HG03442 (cell line): Measurements from ENCODE around the gene IRAK4.

ENCODE experiments used
- ATAC-seq: cut with Tn5 transposase; IDR thresholded peaks from one replicate; pipeline ENCODE4 v1.9.1; 2021; ENCODE audit warnings: mild to moderate bottlenecking, moderate library complexity; ENCODE audit not compliant: unreplicated experiment

The IRAK4 gene

DNA sequence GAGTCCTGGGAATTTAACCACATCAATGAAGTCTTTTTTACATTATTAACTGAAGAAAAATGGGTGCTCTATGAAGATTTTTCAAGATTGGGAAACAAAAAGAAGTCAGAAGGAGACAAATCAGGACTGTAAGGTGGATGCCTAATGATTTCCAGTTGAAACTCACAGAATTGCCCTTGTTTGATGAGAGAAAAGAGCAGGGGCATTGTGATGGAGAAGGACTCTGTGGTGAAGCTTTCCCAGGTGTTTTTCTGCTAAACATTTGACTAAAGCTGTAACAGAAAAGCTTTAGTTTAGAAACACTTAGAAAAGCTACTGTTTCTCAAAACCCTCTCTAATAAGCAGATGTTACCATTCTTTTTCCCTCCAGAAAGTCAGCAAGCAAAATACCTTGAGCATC lies 5.8 kb downstream of the IRAK4 start:
- ATAC-seq: no peak

DNA sequence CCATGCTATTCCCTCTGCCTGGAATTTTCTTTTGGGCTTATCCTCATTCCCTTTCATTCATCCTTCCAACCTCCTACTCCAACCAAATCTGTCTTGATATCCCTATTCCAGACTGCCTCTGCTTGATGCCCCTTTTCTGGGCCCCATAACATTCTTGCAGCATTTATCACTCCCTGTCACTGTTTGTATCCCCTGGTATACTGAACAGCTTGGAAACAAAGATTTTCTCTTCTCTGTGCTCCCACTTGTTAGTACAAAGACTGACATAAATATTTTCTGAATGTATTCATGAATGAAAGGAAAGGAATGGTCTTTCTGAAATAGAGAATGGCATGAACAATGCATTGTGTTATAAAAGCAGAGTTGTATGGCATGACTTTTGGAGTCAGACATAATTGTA lies 7.5 kb downstream of the IRAK4 start:
- no peak for ATAC-seq

DNA sequence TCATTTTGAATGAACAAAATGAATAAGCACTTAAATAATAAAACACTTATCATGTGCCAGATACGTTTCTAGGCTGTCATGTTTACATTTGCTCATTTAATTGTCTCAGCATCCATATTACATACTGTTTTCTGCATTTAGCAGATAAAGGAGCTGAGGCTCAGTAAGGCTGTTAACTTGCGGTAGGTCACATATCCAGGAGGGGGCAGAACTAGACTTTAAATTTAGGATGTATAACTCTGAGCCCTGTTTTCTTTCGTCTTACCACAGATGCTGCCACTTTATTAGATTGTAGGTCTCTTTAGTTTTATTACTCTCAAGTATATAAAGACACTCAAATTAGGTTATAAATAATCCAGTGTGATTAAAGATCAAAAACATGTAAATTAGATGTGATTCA lies 17.7 kb downstream of the IRAK4 start:
- ATAC-seq: no peak

DNA sequence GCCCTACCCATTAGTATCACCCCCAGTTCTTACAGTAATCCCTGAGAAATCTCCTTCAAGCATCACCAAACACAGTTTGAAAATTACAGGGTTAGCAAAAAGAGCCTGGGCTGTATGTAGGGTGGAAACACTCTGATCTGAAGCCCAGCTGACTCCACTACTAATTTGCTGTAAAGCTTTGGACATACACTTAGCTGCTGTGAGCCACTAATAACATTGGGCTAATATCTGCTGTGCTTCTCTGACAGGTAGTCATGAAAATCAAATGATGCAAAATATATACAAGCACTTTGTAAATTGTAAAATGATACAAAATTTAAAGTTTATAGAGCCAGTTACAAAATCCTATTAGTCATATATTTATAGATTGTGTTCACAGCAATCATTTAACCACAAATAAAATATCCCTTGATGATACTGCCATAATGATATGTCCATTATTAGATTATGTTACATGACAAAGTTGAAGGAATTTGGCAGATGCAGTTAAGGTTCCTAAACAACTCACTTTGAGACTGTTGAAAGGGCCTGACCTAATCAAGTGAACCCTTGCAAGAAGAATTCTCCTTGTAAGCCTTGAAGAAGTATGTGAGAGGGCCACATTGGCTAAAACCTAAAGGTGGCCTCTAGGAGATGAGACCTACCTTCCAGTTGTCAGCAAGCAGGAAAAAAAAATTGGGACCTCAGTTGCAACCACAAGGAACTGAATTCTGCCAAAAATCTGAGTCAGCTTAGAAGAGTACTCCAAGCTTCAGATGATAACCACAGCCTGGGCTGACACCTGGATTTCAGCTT lies 28.3 kb downstream of the IRAK4 start:
- ATAC-seq: no peak

DNA sequence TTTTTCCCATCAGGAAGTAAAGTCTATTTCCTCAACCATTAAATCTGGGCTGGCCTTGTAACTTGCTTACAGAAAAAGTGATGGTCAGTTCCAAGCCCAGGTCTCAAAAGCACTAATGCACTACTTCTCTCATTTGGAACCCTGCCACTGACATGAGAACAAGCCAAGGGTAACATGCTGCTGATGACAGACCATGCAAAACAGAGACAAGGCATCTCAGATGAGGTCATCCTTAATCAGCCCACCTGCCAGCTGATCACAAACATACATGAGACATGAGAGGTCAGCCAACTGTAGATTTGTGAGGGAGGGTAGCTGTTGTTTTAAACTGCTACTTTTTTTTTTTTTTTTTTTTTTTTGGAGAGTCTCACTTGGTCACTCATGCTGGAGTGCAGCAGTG lies 31.2 kb downstream of the IRAK4 start:
- ATAC-seq: no peak

DNA sequence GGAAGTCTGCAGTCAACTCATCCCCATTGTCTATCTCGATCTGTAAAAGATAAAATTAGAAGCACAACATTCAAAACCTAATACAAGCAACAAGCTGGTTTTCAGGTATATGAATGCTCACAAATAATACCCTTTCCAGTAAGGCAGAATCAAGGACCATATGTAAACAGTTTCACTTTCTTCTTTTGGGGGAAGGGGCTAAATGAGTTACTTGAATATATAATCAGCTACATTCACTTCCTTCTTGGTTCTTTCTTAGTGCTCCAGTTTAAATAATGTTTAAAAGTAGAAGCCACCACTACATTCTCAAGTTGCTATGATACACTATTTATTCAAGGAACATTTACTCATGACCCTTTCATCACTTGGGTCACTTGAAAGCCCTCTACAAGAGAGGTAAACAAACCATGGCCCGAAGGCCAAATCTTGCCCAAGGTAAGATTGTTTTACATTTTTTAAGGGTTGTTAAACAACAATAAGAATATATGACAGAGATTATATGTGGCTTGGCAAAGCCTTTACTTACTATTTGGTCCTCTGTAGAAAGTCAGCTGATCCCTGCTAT lies 37.0 kb downstream of the IRAK4 start:
- no peak for ATAC-seq

DNA sequence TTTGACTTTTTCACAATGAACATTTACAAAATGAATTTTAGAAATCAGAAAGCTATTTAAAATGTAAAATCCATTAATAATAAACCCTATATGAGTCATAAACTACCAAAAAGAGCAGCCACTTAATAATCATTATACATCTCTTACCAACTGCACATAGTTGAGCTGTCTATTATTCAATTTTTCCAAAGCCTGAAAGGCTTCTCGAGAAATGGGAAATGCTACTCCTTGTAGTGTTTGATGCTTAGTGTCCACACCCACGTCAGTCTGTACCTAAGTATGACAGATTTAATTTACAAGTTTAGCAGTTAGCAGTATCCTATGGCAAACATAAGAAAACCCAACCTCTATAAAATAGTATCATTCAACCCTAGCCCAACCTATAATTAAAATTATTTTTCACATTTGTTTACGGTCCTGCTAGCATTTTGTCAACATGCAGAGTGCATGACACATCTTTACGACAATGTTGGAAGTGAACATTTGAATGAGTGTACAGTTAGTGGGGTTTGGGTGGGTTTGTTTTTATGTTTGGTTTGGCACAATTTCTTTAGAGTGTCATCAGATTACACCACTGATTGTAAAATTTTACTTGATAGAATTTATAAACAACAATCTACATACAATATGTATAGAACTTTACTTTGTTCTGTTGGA lies 38.9 kb downstream of the IRAK4 start:
- no peak for ATAC-seq

DNA sequence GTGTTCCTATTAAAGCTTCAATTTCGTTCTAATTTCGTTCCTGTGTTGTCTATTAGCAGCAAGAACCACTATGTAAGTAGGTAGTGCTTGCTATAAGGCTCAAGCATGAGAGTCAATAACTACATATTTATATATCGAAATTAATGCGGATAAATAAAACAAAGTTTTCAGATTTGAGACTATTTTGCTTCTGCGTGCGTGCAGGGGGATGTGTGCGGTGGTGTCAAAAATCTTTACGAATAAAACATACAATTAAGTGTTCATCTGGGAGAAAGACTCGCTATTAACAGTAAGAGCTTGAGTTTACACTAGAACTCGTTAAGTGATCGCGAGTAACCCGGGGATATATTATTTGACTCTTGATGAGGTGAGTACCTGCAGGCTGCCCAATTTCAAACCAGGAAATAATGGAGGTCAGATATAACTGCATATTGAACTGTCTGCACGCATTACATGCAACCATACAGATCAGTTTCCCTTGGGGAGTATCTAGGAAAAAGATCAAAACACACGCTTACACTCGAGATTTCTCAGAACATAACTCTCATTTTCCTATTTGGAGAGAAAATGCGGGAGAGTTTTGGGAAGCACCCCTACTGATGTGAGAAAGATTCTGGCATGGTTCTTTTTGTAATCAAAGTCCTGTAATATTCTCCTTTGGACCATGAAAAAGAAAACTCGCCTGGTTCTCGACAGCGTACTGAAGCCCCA lies 46.6 kb downstream of the IRAK4 start:
- no peak for ATAC-seq

DNA sequence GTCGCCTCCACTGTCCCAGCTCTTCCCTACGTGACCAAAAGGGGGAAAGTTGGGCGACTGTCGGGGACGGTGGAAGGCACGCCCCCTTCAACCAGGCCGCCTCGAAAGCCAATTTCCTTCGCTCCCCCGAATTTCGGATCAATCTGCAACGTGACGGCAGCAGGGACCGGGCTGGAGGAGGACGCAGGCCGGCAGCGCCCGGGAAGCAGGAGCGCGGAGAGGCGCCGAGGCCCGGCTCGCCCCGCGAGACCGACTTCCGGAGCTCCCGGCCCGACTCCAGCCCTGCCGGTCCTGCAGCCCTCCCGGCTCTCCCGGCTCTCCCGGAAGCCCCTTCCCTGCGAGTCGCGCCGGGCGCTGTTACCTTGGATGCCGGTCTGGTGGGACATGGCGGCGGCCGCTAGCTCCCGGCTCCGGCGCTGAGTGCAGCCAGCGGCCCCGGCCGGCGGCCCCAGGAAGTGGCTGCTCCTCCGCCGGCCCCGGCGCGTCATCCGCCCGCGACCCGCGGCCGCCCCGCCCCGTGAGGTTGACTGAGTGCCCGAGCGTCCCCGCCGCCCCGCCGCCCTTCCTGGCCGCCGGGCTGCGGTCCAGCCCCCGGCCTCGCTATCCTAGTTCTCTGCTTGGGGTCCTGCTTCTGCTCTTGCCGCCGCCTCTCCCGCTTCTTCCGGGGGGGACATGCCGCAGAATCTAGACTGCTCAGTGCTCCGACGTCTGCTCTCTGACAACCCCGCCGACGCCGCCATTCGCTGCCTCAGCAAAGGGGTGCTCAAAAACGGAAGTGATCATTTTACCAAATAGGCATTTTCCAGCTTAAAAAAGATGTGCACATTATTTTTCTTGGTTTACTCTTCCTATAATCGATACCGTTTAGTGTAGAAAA lies 47.3 kb downstream of the IRAK4 start, which contains the start of gene TWF1:
Gene TWF1, minus strand, starts transcription at position 458 of the 877 bp plus-strand sequence. Its CDS starts 72 bp downstream, at position 386.
- peak; percentile 94 for ATAC-seq

DNA sequence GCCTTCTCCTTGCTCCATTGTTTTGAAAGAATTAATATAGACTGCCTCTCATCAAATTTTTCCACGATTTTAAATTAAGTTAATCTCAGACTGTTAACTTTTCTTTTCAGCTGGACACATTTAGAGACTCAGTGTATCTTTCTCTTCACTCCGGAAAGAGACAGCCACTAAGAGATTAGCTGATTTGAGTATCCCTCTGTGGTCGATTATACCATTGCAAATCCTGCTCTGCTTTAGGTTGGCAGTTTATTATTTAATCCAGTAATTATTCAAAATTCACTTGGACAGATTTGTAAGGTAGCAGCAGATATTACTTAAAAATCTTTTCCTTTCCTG lies 48.0 kb downstream of the IRAK4 start:
- no peak for ATAC-seq

DNA sequence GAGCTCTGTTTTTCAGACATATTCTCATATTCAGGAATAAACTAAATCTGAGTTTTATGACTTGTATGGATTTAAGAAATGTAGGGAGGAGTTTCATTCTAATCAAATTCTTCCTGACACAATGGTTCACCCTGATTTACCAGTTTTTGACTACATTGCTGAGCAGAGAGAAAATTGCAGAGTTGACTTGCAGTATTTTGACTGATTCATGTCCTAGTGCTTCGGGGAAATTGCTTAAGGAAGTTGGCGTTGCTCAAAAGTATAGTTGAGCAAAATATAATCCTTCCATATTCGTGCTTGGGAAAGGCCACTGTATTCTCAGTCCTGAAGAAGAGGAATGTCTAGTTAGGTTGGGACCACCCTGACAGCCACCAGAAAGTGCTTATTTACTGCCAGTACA lies 48.6 kb downstream of the IRAK4 start:
- ATAC-seq: no peak

DNA sequence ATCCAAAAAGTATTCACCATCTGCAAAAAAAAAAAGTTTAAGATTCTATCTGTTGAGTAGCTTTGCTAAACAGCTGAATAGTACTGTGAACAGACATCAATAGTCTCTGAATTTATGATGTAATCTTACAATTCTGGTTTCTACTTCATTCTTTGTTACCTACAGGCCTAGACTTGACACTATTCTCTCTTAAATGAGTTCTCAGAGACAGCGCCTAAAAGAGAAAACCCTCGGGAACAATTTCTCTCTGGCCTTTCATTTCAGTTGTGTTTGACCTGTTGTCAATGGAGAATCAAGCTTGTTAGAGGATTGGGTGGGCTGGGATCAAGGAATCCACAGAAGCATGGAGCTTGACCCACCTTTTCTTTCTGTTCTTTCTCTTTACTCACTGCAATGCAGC lies 53.3 kb downstream of the IRAK4 start:
- no peak for ATAC-seq

DNA sequence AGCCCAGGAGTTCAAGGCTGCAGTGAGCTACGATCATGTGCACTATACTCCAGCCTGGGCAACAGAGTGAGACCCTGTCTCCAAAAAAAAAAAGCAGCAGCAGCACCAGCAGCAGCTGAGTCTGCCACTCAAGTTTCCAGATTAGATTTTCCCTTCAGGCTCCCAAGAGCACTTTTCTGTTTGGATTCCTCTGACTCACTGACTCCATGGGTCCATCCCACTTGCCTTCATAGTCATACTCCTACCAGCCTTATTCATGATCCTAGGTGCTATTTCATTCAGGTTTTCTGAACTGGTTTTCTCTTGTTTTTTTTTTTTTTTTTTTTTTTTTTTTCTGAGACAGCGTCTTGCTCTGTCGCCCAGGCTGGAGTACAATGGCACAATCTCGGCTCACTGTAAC lies 54.2 kb downstream of the IRAK4 start:
- ATAC-seq: no peak

DNA sequence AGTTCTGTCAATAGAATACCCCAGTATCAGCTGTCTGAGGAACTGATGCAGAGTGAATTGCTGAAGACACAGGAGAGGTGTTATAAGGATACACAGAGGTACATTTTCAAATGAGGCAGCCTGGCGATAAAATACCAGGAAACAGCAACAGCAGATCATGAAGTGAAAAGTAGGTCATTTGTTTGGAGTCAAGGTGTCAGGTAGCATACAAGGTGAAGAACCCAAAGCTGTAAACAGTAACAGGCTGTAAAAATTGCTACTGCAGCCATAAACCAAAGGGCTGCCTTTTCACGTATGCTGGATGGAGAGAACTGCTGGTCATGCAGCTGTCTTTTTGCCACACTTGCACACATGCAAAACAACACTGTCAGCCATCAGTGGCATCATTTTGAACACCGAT lies 56.7 kb downstream of the IRAK4 start:
- ATAC-seq: no peak

DNA sequence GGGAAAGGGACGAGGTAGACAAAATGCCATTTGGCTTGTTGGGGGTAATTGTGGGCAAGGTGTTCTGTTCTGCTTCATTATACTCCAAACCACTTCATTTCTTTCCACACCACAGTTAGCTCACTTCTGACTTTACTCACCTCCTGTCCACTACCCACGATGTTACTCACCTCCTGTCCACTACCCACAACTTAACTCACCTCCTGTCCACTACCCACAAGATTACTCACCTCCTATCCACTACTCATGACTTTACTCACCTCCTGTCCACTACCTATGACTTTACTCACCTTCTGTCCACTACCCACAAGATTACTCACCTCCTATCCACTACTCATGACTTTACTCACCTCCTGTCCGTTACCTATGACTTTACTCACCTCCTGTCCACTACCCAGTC lies 57.4 kb downstream of the IRAK4 start:
- ATAC-seq: no peak

DNA sequence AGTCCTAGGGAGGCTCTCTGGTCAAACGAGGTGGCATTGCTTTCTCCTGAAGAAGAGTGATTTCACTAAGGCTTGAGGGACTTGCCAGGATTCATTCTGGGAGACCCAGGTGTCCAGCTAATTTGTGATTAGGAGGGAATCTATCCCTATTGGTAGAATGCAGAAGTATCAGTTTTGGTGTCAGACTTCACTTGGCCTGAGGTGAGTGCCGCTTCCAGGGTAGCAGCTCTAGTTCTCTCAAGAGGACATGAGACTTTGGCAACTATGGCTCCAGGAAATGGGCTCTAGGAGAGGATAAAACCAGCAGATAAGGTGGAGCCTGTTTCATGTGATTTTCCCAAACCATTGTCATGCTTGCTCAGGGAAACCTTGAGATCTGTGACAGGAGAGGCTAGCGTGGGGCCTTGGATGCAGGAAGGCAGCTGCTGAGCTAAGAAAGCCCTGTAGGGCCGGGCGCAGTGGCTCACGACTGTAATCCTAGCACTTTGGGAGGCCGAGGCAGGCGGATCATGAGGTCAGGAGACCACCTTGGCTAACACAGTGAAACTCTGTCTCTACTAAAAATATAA lies 65.5 kb downstream of the IRAK4 start:
- ATAC-seq: no peak

DNA sequence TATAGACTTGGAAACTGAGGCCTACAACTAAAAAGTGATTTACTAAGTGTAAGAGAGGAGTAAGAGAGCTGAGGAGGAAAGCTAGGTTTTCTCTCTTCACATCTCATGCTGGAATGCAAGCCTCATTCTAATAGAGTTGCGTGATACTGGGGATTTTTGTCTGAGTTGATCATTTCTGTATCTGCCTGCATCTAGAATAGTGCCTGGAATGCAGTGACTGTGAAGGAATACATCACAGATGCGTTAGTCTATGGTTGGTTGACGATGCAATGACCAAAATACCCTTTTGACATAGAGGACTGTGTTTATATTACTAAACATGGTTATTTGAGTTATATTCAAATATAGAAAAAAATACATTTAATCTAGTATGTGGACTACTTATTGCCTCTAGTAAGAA lies 67.9 kb downstream of the IRAK4 start:
- no peak for ATAC-seq

DNA sequence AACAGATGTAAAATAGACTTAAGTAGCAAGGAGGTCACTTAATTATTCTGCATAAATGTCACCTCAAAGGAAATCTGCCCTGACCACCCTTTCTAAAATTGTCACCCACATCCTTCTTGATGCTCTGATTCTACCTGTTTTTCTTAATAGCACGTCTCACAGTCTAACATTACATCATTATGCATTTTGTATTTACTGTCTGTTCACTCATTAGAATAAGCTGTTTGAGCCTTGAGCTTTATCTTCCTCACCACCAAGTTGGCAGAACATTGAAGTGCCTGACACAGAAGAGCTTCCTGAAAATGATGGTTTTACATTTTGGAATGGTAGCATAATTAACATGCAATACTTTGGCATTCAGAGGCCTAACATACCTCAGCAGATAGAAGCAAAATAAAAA lies 68.3 kb downstream of the IRAK4 start:
- ATAC-seq: no peak

DNA sequence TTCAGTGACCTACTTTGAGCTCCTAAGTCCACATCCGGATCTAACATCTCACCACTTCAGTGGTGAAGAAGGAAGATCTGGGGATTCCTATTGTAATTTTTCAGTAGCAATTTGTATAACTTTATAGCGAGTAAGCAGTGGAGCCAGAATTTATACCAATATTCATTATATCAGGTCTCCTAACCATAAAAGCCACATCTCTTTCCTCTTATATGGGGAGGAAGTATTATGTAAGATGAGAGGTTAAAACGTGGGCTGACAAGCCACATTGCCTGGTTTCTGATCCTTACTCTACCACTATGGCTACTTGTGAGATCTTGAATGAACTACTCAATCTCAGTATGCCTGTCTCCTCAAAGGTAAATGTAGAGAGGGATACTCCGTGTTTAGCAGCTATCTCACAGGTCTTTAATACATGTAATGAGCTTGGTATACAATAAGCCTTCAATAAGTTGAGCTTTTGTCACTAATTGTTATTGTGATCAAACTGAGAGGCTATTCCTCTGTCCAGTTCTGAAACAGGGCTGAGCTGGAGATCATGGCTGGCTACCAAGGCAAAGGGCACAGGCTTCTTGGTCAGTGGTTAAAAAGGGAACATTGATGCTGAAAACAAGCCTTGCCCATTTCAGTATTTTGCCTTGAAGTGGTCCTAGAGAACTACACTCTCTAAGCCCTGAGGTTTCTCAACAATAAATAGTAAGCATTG lies 73.9 kb downstream of the IRAK4 start:
- no peak for ATAC-seq

DNA sequence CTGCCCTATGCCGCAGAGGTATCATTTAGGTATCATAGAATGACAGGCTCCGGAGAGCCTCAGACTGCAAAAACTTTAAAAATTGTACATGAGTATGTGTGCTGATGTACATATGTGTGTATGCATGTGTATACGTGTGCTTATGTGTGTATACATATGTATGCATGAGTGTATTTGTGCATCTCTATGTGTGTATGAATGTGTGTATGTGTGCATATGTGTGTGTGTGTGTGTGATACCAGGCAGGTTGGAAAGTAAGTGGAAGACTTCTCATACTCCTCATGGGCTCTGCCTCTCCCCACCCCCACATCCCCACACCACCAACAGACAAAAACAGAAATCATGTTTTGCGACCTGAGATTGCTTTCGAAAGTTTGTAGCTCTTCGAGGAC lies 76.5 kb downstream of the IRAK4 start:
- peak; percentile 5 for ATAC-seq
